CD4-positive, alpha-beta memory T cell (primary cell): ENCODE data around the gene ASMT. TPM values are rescaled to one million over a fixed set of nuclear protein-coding genes. Genes with fewer than 3 reads are reported as not detected.

ENCODE experiments used
- CTCF ChIA-PET: fragments of 350-600 bp; sonication (Branson Sonifier 250); formaldehyde crosslinking; loops from one replicate; lab custom pipeline; 2021; ENCODE audit warnings: inconsistent platforms; ENCODE audit not compliant: partially characterized antibody; lab: Charles Lee
- POLR2A ChIA-PET: fragments of 350-600 bp; sonication (Branson Sonifier 250); formaldehyde crosslinking; loops from one replicate; lab custom pipeline; 2021; ENCODE audit not compliant: partially characterized antibody; lab: Charles Lee
- DNase-seq, 5 donors: peaks; one replicate each; pipeline versions ENCODE4 v3.0.0 to v3.0.0-alpha.2; 2020 to 2022; ENCODE audit warnings: mixed read lengths in 1 of 5
- H3K27ac ChIP-seq: one replicate; pipeline ENCODE4 v1.7.0; 2013; ENCODE audit warnings: low read depth, low read length
- H3K27me3 ChIP-seq: 2 replicates; pipeline ENCODE4 v1.7.0; 2013; ENCODE audit warnings: mild to moderate bottlenecking, low read length, moderate library complexity; ENCODE audit not compliant: insufficient read depth
- H3K36me3 ChIP-seq: 2 replicates; pipeline ENCODE4 v1.7.0; 2013; ENCODE audit warnings: mild to moderate bottlenecking, low read length, moderate library complexity; ENCODE audit not compliant: insufficient read depth
- H3K4me1 ChIP-seq: 2 replicates; pipeline ENCODE4 v1.7.0; 2013; ENCODE audit warnings: mild to moderate bottlenecking, low read length, moderate library complexity; ENCODE audit not compliant: insufficient read depth
- H3K4me3 ChIP-seq, 2 donors: one replicate each; pipeline ENCODE4 v1.7.0; 2013; ENCODE audit warnings: low read length in 2 of 2, mild to moderate bottlenecking in 1 of 2
- H3K9me3 ChIP-seq, 2 donors: one replicate each; pipeline ENCODE4 v1.7.0; 2013; ENCODE audit warnings: low read length in 2 of 2, control low read depth in 1 of 2; ENCODE audit not compliant: control insufficient read depth in 1 of 2
- H3K27ac Mint-ChIP-seq, 7 donors: one replicate each; pipeline ENCODE4 v1.8.0; 2020 to 2021; ENCODE audit warnings: mixed read lengths in 7 of 7, mild to moderate bottlenecking in 6 of 7, inconsistent platforms in 3 of 7, moderate library complexity in 3 of 7
- H3K27me3 Mint-ChIP-seq, 2 donors: one replicate each; pipeline ENCODE4 v1.8.0; 2020 to 2021; ENCODE audit warnings: mixed read lengths in 2 of 2
- H3K36me3 Mint-ChIP-seq, 2 donors: one replicate each; pipeline ENCODE4 v1.8.0; 2020 to 2021; ENCODE audit warnings: mixed read lengths in 2 of 2, inconsistent platforms in 1 of 2, mild to moderate bottlenecking in 1 of 2
- H3K4me1 Mint-ChIP-seq, 4 donors: one replicate each; pipeline ENCODE4 v1.8.0; 2020 to 2021; ENCODE audit warnings: mixed read lengths in 4 of 4, mild to moderate bottlenecking in 1 of 4
- H3K4me3 Mint-ChIP-seq, 8 donors: one replicate each; pipeline ENCODE4 v1.8.0; 2020 to 2021; ENCODE audit warnings: mixed read lengths in 8 of 8, mild to moderate bottlenecking in 7 of 8, moderate library complexity in 6 of 8, inconsistent platforms in 3 of 8
- H3K9me3 Mint-ChIP-seq, 8 donors: one replicate each; pipeline ENCODE4 v1.8.0; 2020 to 2021; ENCODE audit warnings: mixed read lengths in 8 of 8, mild to moderate bottlenecking in 5 of 8, inconsistent platforms in 3 of 8, moderate library complexity in 1 of 8
- intact Hi-C: fragments of 100-400 bp; cut with micrococcal nuclease; formaldehyde crosslinking; loops from one replicate; pipeline ENCODE4 v1.15.1; 2023
- polyA plus RNA-seq, 2 donors: library from polyadenylated mRNA; unstranded; fragments of 300-500 nt; fragmentation: Illumina TruSeq; gene quantifications; one replicate each; pipeline ENCODE4 v1.2.3, GENCODE V29; 2021
- total RNA-seq, 2 experiments: library from RNA; stranded (reverse); gene quantifications; one replicate each; pipeline ENCODE4 v1.2.3, GENCODE V29; 2021

Gene ASMT
- total and polyA plus RNA-seq, 4 experiments from 2014 or later = 0.35 to 1.0 TPM; not detected in 2

- H3K4me1 Mint-ChIP-seq = peaks cover 8 to 36% (median 20%) of the 10 kb centered on the region in 4 donors
- Histone ChIP-seq H3K27me3 (no peaks in the 10 kb centered on the region), H3K4me1 (peaks cover 34% of the 10 kb centered on the region), H3K4me3 (peak overlapping the region; percentile 21 to 77), H3K9me3 (no peaks in the 10 kb centered on the region), H3K36me3 (peaks cover 43% of the 10 kb centered on the region), H3K27ac (peak overlapping the region; percentile 73)
- no peaks in the 10 kb centered on the region for H3K27me3 Mint-ChIP-seq
- intact Hi-C loops = loop anchor here (5.0 kb wide), 1 partner anchor 70 kb away; no protein-coding TSS in a partner anchor
- H3K36me3 Mint-ChIP-seq = peaks cover 28 to 47% of the 10 kb centered on the region in 2 donors
- no peaks in the 10 kb centered on the region for H3K9me3 Mint-ChIP-seq
- POLR2A ChIA-PET = no interaction called here
- DNase-seq = no peak
- H3K4me3 Mint-ChIP-seq = peak overlapping the region; percentile 89 to 93 (median 92)
- CTCF ChIA-PET = no interaction called here
- peak overlapping the region; percentile 84 to 96 (median 93) for H3K27ac Mint-ChIP-seq
Measured at GRCh38 chrX:1592470-1593142, 22.3 kb upstream of the ASMT start.

DNA sequence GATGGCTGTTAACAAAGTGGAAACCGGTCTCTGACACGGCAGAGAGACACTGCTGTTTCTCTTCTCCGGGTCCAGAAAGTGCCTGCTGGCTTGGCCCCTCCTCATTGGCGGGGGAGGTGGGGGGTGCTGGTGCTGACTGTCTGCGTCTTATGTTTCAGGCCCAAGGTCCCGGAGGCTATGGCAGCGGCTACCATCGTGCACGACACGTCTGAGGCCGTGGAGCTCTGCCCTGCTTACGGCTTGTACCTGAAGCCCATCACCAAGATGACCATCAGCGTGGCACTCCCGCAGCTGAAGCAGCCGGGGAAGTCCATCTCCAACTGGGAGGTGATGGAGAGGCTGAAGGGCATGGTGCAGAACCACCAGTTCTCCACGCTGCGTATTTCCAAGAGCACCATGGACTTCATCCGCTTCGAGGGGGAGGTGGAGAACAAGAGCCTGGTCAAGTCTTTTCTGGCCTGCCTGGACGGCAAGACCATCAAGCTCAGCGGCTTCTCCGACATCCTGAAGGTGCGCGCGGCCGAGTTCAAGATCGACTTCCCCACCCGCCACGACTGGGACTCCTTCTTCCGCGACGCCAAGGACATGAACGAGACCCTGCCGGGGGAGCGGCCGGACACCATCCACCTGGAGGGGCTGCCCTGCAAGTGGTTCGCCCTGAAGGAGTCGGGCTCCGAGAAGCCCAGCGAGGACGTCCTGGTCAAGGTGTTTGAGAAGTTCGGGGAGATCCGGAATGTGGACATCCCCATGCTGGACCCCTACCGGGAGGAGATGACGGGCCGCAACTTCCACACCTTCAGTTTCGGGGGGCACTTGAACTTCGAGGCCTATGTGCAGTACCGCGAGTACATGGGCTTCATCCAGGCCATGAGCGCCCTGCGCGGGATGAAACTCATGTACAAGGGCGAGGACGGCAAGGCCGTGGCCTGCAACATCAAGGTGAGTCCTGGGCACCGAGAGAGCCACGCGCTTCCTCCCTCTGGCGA lies 21.3 kb upstream of the ASMT start:
- ChIA-PET CTCF (no interaction called here), POLR2A (no interaction called here)
- no peak for DNase-seq
- peak overlapping the region; percentile 73 for H3K27ac ChIP-seq
- intact Hi-C loops = loop anchor here (5.0 kb wide), 1 partner anchor 69 kb away; no protein-coding TSS in a partner anchor
- peak overlapping the region in 1 of 2 donors; percentile 77 for H3K4me3 ChIP-seq
- Mint-ChIP-seq H3K4me3 (peak overlapping the region; percentile 89 to 93 (median 92)), H3K27ac (peak overlapping the region in 6 of 7 donors; percentile 90 to 96 (median 92)), H3K36me3 (peaks cover 28 to 52% of the 10 kb centered on the region in 2 donors), H3K9me3 (no peaks in the 10 kb centered on the region), H3K4me1 (peaks cover 8 to 36% (median 20%) of the 10 kb centered on the region in 4 donors), H3K27me3 (no peaks in the 10 kb centered on the region)
- peaks cover 47% of the 10 kb centered on the region for H3K36me3 ChIP-seq
- peaks cover 34% of the 10 kb centered on the region for H3K4me1 ChIP-seq
- no peaks in the 10 kb centered on the region for H3K27me3 ChIP-seq
- H3K9me3 ChIP-seq = no peaks in the 10 kb centered on the region

DNA sequence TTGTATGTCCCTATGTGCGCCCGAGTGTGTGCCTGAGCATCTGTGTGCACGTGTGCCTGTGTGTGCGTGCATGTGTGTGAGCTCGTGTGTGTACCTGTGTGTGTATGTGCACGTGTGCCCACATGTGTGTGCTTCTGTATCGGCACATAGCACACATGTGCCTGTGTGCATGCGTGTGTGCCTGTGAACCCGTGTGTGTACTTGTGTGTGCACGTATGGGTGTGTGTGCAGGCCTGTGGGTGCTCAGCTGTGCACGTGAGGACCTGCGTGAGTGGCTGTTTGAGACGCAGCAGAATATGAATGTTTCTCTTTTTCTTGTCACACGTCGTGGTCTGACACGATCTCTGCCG lies 19.2 kb upstream of the ASMT start:
- no peak overlapping the region for H3K27ac ChIP-seq
- Mint-ChIP-seq H3K4me1 (peaks cover 7 to 36% (median 16%) of the 10 kb centered on the region in 4 donors), H3K36me3 (peaks cover 35 to 62% of the 10 kb centered on the region in 2 donors), H3K27ac (peak overlapping the region in 2 of 7 donors; percentile 18 to 65), H3K27me3 (no peaks in the 10 kb centered on the region), H3K9me3 (no peaks in the 10 kb centered on the region), H3K4me3 (peak overlapping the region in 4 of 8 donors; percentile 30 to 67 (median 46))
- intact Hi-C loops = no loop called here
- no peaks in the 10 kb centered on the region for H3K27me3 ChIP-seq
- H3K9me3 ChIP-seq = no peaks in the 10 kb centered on the region
- CTCF ChIA-PET = no interaction called here
- no peak overlapping the region for H3K4me3 ChIP-seq
- H3K36me3 ChIP-seq = peaks cover 67% of the 10 kb centered on the region
- DNase-seq = no peak
- H3K4me1 ChIP-seq = peaks cover 34% of the 10 kb centered on the region
- POLR2A ChIA-PET = no interaction called here

- Mint-ChIP-seq H3K4me1 (peaks cover 7 to 34% (median 14%) of the 10 kb centered on the region in 4 donors), H3K27me3 (no peaks in the 10 kb centered on the region), H3K27ac (peak overlapping the region in 2 of 7 donors; percentile 13 to 44), H3K36me3 (peaks cover 39 to 65% of the 10 kb centered on the region in 2 donors), H3K9me3 (no peaks in the 10 kb centered on the region), H3K4me3 (no peak overlapping the region)
- intact Hi-C loops = no loop called here
- ChIA-PET CTCF (no interaction called here), POLR2A (no interaction called here)
- H3K36me3 ChIP-seq = peaks cover 75% of the 10 kb centered on the region
- no peaks in the 10 kb centered on the region for H3K27me3 ChIP-seq
- no peaks in the 10 kb centered on the region for H3K9me3 ChIP-seq
- H3K4me1 ChIP-seq = peaks cover 34% of the 10 kb centered on the region
- DNase-seq = no peak
- H3K27ac ChIP-seq = no peak overlapping the region
- no peak overlapping the region for H3K4me3 ChIP-seq
Measured at GRCh38 chrX:1596676-1597344, 18.0 kb upstream of the ASMT start.

DNA sequence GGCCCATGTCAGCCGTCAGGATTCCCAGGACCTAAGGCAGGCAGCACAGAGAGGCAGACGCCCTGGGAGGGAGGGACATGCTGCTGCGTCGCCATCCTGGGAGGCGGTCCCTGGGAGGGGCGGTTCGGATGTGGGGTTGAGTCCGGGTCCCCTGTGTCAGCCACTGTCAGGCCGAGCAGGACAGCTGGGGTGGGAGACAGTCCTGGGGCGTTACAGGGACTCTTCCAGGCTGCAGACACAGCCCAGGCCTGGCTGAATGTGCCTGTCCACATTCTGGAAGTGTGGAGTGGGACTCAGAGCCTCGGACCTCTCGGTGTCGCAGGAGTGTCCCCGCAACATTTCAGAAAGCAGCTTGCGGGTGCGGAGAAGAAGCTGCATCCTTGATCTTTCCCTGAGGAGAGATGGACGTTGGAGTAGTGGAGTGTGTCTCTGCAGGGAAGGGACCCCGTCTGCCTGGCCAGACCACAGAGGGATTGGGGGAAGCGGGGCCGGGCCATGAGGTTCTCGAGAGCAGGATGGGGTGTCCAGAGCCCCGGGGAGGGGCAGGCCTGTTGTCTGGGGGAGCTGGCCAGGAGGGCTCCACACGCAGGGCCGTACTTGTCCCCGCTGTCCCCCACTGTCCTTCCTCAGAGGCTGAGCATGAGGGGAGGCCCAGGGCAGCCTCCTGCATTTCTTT lies 17.4 kb upstream of the ASMT start:
- no peaks in the 10 kb centered on the region for H3K27me3 ChIP-seq
- Mint-ChIP-seq H3K27ac (peak overlapping the region in 4 of 7 donors; percentile 13 to 66 (median 46)), H3K36me3 (peaks cover 46 to 68% of the 10 kb centered on the region in 2 donors), H3K27me3 (no peaks in the 10 kb centered on the region), H3K4me1 (peaks cover 7 to 34% (median 14%) of the 10 kb centered on the region in 4 donors), H3K4me3 (no peak overlapping the region), H3K9me3 (no peaks in the 10 kb centered on the region)
- H3K36me3 ChIP-seq = peaks cover 82% of the 10 kb centered on the region
- intact Hi-C loops = no loop called here
- H3K9me3 ChIP-seq = no peaks in the 10 kb centered on the region
- CTCF ChIA-PET = no interaction called here
- no peak for DNase-seq
- H3K27ac ChIP-seq = no peak overlapping the region
- POLR2A ChIA-PET = no interaction called here
- H3K4me1 ChIP-seq = peaks cover 32% of the 10 kb centered on the region
- H3K4me3 ChIP-seq = no peak overlapping the region

GRCh38 chrX:1598021-1598875 lies 16.6 kb upstream of the ASMT start:
- CTCF ChIA-PET = no interaction called here
- Histone ChIP-seq H3K4me3 (no peak overlapping the region), H3K27ac (no peak overlapping the region), H3K36me3 (peaks cover 83% of the 10 kb centered on the region), H3K27me3 (no peaks in the 10 kb centered on the region), H3K4me1 (peaks cover 24% of the 10 kb centered on the region), H3K9me3 (no peaks in the 10 kb centered on the region)
- DNase-seq = peak in 1 of 5 donors; percentile 23
- H3K27me3 Mint-ChIP-seq = no peaks in the 10 kb centered on the region
- H3K27ac Mint-ChIP-seq = peak overlapping the region in 2 of 7 donors; percentile 55 to 66
- POLR2A ChIA-PET = no interaction called here
- no peak overlapping the region for H3K4me3 Mint-ChIP-seq
- H3K36me3 Mint-ChIP-seq = peaks cover 51 to 66% of the 10 kb centered on the region in 2 donors
- no peaks in the 10 kb centered on the region for H3K9me3 Mint-ChIP-seq
- H3K4me1 Mint-ChIP-seq = peaks cover 4 to 26% (median 8%) of the 10 kb centered on the region in 4 donors
- intact Hi-C loops = no loop called here
